COLO668 (cell line): ENCODE measurements around the gene KIF6.

Source experiments
- DNase-seq: peaks from one replicate; lab custom pipeline; 2025; ENCODE audit not compliant: unreplicated experiment; lab: John Stamatoyannopoulos, UW

Gene KIF6

DNA sequence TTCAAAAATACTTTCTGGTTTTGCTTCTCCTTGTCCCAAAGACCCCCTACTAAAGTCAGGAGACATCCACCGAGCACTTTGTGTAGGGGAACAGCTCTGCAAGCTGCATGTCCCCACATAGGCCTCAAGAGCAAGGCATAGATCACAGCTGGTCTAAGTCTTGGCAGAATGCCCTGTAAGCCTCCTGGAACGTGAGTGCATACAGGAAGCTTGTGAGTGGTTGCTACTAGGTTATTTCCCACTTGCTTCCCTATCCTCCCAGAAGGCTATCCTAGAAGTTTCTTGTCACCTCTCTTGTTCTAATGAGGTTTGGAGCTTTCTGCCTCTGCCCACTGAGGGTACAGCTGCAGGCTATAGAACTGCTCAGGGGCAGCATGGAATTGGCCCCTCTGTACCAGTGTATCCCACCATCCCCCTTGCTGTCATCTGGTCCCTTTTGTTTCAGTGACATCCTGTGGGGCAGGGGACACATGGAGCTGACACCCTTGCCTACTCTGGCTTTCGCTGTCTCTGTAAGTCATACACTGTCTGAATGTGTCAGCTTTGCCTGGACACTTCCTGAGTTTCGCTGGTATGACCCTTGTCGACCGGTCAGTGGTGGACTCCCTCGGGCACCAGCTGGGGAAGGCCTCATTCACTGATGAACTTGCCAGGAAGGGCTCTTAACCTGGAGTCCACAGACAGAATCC, 367.1 kb downstream of the KIF6 start:
- peak; percentile 56 for DNase-seq

DNA sequence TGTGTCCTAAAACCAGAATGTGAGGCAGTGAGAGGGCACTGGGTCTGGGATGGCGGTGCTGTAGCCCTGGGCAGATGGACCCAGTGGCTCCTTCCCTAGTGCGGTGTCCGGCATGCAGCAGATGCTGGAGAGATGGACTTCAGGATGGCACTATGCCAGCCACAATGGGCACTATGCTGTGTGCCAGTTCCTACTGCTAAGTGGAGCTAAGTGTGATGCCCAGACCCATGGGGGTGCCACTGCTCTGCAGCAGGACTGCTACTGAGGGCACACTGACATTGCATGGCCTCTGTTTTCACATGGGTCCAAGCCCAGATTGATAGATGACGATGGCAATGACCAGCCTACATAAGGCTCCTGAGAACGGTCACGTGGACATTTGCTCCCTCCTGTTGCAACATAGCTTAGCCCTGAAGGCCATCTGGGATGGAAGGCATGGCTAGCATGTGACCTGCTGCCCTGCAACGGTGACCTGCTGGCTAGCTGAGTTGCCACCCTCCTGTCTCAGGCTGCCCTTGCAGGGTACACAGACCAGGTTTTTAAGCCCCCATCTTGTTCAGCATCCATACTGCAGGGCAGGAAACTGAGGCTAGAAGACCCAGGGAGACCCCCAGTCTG, 371.4 kb downstream of the KIF6 start:
- no peak for DNase-seq

DNA sequence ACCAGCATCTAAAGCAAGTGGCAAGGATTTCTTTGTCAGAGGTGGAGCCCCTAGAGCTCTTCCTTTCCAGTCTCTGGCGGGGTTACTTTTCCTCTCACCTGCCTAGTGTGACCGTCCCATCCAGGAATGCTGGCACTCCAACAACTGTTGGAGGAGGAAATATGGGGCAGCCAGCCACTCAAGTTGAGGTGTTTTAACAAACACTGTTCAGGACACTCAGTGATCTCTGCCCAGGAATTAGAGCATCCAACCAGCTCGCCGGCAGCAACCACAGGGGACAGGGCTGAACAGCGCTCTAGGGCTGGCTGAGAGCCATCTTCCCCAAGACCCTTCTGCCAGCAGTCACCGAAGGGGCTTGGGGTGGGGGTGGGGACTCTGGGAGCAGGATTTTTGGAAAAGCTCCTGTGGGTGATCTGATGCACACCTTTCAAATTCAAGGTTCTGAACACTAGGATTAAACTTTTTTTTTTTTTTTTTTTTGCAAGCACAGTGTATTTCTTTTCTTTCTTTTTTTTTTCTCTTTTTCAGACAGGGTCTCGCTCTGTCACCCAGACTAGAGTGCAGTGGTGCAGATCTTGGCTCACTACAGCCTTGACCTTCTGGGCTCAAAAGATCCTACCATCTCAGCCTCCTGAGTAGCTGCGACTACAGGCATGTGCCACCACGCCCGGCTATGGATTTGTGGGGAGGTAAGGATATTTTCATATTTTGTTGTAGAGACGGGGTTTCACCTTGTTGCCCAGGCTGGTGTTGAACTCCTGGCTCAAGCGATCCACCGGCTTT, 374.3 kb downstream of the KIF6 start:
- DNase-seq, result no peak

- DNase-seq, result no peak
These were observed 376.5 kb downstream of the KIF6 start for GRCh38 chr6:39348740-39349139.

DNA sequence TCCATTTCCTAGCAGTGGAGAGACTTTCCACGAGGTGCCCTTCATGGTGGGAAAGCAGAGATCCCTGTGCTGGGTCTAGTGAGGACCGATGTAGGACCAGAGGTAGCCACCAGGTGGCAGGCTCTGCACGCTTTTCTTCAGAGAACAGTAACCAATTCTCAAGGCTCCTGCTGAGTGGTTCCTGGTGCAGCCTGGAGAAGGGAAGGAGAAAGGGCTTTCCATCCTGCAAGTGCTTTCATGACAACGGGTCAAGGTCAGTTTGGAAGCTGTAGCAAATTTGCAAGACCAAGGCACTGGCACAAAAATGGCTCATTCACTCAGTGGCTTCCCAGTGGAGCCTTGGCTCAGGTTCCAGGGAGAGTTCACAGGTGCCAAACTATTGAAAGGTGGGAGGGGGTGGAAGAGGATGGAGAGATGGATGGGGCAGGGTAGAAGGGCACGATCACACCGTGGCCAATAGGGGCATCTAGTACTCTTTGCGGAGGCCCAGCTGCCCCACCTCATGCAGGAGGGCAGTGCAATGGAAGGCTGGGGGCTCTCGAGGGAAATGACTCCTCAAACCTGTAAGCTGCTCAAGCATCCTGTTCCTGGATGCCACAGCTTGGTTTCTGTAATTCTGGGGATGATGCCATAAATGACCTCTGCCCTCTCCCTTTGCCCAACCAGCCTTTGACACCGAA, 377.2 kb downstream of the KIF6 start:
- DNase-seq, result peak; percentile 54

DNA sequence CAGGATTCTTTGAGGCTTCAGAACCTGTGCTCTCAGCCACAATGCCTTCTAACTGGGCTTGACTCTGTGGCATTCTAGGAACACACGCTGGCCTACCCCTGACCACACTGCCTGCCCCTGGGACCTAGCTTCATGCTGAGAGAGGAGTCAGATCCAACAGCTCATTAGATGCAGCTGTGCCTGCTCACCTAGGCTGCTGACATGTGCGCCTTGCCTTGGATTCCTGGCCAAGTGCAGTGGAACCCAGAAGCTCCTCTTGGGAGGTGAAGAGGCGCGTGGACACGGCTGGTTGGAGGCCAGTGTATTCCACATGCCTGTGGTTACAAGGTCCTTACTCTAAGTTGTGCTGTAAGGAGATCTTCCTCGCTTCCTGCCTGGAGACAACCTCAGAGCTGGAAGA, 378.0 kb downstream of the KIF6 start:
- no peak for DNase-seq

DNA sequence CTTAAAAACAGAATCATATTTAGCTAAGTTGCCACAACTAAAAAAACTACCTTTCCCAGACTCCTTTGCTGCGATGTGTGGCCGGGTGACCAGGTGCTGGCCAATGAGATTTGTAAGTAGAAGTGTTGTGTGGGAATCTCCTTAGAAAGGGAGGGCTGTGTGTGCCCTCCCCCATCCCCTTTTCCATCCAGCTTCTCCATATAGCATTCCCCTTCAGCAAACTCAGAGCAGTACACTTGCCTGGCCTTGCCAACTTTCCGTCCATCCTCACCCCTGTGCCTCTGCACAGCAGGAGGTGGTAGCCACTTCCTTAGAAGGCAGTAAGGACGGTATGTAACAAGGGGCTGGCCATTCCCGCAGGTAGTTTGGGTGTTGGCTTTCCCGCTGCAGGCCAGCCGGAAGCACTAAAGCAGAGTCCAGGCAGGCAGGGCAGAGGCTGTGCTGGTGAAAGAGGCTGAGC, 380.4 kb downstream of the KIF6 start:
- no peak for DNase-seq

DNA sequence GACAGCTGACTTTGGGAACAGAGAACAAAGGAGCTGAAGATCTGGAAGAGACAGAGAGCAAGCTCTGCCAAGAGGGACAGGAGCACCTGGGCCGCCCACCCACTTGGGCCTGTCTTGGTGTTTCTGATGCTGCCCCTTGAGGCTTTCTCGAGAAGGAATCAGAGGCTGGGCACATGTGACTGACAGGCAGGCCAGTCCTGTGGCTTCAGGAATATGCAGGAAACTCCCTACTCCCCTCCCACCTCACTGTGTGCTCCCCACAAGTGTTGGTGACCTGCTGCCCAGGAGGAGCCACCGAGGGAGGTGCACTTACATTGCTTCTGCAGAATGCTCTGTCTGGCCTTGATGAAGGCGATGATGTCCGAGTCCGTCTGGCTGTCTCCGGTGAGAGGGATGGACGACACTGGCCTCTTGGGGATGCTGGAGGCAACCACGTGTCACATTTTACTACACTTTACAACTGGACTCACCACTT, 381.8 kb downstream of the KIF6 start:
- no peak for DNase-seq

DNA sequence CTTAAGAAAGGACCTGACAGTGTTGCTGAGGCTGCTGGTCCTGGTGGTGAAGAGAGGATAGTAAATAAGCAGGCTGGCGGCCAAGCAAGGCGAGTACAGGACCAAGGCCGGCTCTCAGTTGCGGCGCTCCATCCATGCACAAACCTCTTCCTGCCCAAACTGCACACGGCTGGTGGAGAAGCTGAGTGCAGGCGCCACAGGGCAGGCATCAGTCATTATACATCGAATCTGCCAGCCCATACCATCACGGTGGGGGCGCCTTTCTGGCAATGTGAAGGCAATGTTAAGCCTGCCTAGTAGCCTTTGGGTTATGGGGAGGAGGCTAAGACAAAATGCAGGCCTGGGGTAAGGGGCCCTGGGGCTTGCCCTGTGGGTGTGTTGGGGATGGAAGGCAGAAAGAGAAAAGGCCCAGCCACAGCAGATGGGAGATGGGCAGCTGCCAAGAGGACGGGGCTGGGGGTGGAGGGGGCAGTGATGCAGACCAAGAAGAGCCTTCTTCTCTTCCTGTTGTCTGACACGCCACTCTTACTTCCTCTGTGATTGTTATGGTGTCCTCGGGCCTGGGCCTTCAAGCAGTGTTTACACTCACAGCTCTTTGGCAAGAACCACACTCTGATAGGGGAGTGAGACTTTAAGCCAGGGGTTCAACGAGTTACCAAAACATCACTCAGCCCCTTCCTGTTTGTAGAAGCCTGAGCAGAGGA, 382.4 kb downstream of the KIF6 start:
- DNase-seq, result no peak

GRCh38 chr6:39341937-39342336, 383.3 kb downstream of the KIF6 start:
- no peak for DNase-seq

GRCh38 chr6:39341352-39341751, 383.9 kb downstream of the KIF6 start:
- no peak for DNase-seq

DNA sequence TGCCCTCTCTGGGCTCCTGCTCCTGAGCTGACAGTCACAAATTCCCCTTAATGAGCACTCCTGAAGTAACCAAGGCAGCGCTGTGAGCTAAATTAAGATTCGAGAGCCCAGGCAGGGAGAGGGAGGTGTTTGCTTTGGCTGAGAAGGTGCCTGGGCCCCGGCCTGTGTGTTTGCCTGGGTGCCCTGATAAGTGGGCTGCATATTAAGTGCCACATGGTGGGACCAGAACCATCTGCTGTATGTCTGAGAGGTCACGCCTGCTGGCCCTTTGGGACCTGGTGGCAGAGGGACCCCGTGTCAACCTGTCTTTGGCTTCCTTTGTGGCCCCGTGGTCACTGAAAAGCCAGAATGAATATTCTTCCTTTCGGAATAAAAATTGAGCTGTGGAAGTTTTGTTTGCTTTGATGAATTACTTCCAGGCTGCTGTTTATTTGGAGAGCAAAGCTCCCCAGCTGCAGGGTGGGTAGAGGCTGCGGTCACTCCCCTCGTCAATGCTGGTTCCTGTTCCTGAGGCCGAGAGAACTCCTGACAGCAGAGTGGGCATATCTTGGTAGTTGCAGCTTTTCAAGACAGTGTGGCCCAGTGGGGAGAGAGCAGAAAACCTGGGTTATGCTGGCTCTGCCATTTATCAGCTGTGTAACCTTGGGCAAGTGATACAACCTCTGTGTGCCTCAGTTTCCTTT, 385.2 kb downstream of the KIF6 start:
- peak; percentile 53 for DNase-seq

GRCh38 chr6:39339096-39339867, 385.9 kb downstream of the KIF6 start:
- no peak for DNase-seq

- DNase-seq, result no peak
These were observed 386.8 kb downstream of the KIF6 start for GRCh38 chr6:39338397-39338796.

DNA sequence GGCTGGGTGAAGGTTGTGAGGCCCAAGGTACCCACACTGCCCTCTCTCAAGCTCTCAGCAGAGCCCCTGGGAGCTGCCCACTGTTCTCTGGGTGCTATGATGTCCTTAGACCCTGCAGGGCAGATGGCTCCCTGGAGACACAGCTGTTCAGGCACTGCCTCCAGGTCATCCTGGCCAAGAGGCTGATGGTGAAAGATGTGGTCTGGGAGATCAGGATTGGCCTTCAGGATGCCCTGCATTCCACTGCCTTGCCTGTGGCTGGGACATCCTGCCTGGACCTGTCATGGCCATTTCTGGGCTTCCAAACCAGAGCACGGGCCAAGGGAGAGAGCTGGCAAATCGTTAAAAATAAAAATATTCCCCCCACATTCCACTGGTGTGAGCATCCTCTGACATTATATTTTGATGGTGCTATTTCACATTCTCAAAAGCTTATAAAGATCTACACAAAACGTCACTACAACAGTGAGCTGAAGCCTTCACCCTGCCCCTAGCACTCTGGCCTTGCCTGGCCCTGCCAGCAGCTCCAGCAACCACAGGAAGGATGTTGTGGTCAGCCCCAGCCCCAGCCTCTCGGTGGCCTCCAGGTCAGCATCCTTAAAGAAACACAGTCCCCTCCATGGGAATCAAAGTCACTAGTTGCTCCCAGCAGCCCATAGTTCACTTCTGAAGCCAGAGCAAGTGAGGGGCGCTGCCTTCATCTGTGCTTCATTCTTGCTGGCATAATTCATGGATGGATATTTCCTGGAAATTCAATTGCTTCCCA, 389.2 kb downstream of the KIF6 start:
- DNase-seq, result no peak

DNA sequence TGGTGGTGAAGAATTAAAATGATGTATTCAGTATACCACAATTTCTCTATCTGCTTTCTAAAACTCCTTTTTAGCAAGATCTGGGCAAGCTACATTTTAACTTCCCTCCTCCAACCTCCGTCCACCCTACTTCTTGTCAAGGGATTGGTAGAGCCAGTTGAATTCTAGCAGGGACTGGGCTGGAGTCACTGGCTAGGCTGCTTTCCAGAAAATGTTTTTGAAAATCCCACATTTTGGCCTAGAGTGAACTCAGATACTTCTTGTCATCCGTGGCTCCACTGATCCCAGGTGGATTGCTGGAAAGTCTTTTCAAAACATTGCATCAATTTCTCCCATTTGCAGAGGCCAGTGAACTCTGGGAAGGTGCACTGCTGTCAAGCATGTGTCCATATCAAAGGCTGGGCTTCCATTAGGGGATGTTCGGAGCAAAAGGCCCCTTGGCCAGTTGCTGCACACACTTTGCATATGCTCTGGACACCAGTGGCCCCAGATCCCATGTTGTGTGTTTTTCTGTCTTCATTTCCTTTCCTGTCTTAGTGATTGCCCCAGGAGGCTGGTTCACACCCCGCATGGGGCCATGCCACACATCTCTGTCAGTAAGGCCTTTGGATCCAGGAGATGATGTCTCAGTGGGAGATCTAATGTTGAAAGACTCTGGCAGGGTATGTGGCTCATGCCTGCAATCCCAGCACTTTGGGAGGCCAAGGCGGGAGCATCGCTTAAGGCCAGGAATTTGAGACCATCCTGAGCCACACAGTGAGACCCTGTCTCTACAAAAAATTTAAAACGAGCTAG, 391.4 kb downstream of the KIF6 start:
- no peak for DNase-seq

GRCh38 chr6:39330476-39330875, 394.7 kb downstream of the KIF6 start:
- DNase-seq, result no peak

- DNase-seq, result no peak
These were observed 395.2 kb downstream of the KIF6 start for GRCh38 chr6:39330057-39330456.
